GM10847 (cell line): ENCODE data around the gene SAMD1.

Experiments used
- POLR2A ChIP-seq: IDR thresholded peaks from 2 replicates; pipeline ENCODE4 v1.6.1; 2011; ENCODE audit not compliant: insufficient read length; ENCODE audit errors: extremely low read depth

Gene SAMD1

DNA sequence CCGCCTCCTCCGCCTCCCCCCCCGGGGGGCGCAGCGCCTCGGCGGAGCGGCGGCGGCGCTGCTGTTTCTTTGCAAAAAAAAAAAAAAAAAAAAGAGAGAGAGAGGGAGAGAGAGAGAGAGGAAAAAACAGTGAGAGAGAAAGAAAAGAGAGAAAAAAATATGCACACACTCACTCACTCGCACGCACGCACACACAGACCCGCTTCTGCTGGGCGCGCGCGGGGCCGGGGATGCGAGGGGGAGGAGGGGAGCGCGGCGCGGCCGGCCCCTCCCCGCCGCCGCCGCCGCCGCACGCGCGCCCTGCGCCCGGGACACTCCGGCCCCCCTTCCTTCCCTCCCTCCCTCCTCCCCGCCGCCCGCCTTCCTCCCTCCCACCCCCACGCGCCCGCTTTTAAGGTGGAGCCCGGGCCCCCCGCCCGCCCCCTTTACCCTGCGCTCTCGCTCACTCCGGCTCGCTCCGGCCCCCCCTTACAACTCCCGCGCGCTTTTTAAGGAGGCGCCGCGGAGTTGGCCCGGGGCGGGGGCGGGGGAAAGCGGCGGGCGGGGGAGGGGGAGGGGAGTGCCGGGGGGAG lies at the start of gene SAMD1:
Gene SAMD1 (minus strand): TSS at position 243 of the 572 bp plus-strand sequence.
- no peak for TF ChIP-seq POLR2A

DNA sequence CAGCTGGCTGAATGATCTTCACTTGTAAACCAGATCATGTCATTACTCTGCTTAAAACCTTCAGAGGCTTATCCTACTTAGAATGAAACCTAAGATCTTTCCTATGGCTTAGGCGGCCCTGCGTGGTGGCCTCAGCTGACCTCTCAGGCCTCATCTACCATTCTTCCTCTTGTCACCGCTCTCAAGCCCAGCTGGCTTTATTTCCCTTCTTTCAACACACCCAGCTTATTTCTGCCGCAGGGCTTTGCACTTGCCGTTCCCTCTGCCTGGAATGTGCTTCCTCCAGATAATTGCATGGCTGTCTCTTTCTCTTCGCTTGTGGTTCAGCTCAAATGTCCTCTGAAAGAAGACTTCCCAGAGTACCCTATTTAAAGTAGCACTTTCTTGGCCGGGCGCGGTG lies 49.4 kb upstream of the SAMD1 start:
- no peak for TF ChIP-seq POLR2A

DNA sequence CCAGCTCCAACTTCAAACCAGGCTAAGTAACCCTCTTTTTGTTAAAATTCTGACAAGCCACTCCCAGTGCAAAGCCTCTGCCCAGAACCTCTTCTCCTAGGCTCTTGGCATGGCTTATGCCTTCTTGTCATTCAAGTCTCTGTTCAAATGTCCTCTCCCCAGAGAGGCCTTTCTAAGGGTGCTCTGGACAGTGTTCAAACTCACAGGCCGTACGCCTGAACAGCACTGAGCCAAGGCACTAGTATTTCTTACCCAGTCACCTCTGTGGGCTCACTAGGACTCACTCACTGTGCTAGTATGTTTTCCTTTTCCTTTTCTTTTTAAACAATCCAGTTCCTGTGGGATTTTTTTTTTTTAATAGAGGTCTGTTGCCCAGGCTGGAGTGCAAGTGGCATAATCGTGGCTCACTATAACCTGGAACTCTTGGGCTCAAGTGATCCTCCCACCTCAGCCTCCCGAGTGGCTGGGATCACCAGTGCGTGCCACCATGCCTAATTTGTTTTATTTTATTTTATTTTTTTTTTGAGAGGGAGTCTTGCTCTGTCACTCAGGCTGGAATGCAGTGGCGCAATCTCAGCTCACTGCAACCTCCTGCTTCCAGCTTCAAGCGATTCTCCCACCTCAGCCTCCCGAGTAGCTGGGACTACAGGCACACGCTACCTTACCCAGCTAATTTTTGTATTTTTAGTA lies 48.2 kb upstream of the SAMD1 start:
- no peak for TF ChIP-seq POLR2A

DNA sequence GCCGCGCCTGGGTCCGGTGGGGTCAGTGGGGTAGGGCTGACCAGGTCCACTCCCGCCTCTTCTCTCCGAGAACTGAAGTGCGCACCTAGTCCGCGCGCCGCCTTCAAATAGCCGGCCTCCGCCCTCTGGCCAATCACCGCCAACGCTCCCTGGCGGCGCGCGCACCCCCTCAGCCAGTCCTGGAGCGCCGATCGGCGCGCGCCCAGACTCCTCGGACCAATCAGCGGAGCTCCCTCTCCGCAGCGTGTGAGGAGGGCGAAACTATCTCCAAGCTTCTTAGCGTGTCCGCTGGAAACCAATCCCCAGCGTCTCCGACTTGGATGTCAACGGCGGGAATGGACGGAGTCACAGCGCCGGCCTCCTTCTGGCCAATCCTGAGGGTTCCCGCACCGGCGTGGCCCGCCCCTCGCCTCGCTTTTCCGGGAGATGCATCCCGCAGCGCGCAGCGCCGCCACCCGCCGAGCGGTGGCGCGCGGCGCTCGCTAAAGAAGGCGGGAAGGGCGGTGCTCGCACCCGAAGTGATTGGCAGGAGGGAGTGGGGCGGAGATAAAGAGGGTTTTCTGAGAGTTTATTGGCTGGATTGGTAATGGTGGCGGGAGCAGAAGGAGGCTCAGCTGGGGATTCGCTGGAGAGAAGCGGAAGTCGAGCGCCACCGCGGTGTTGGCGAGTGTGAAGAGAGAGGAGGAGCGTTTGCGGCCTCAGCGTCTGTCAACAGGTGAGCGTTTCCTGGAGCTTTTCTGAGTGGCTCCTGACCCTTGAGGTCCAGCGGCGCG lies 46.1 kb upstream of the SAMD1 start, which contains the start of gene ASF1B:
Gene ASF1B (minus strand): TSS at position 81 of the 773 bp plus-strand sequence. CDS start 133 bp downstream, outside the sequence.
- TF ChIP-seq POLR2A, result peak; percentile 93

DNA sequence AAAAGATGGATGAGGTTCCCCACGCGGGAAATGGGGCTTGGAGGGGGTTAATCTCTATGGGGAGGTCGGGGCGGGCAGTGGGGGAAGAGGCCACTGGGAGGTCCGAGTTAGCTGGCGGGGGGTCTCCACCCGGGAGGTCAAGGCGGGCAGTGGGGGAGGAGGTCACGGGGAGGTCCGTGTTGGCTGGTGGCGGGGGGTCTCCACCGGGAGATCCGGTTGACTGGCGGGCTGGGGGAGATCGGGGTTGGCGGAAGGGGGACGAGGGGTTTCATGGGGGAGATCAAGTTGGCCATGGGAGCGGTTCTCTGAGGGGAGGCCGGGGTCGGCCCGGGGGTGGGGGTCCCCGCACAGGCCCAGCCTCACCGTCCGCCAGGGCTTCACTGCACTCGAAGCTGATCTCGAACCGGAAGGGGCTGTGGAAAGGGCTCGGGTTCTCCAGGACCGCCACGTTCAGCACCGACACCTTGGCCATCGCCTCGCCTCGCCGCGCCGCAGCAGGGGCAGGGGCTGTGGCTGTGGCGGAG lies 45.5 kb upstream of the SAMD1 start:
- no peak for TF ChIP-seq POLR2A

DNA sequence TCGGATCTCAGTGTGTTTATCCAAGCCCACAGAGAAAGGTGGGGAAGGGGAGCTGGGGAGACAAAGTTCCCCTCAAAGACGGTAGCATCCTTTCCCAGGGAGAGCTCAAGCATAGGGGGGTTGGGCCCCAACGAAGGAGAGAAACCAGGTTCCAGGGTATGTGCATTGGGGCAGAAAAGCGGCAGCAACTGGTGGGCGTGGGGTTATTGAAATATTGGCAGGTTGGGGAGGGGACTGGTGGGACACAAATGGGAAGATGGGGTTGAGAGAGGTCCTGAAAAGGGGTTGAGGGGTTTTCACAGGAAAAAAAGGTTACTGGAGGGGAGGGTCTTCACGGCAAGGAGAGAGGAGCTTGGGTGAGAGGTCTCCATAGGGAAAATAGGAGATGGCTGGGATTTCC lies 44.8 kb upstream of the SAMD1 start:
- no peak for TF ChIP-seq POLR2A

DNA sequence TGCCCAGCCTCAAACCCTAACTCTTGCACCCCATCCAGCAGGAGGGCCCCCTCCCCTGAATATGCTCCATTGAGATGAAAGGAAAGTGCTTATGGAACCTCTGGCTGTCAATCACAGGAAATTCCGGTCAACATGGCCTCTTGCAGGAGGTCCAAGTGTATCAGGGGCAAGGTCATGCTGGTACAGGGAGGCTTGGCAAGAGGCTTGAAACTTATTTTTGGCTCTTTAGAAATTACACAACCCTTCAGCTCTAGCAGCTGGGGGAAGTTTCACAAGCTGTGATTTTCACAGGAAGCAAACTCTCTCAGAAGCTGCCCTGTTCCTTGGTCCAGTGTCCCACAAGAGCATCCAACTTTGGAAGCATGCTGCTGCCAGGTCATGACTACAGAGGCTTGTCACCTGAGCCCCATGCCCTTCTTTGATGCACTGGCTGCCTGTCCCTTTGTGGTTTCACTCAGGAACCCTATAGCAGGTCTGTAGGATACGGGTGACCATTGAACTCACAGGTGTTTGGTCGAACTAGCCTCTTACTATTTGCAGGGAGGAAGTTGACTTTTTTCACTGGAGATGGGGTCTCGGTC lies 37.5 kb upstream of the SAMD1 start:
- no peak for TF ChIP-seq POLR2A

DNA sequence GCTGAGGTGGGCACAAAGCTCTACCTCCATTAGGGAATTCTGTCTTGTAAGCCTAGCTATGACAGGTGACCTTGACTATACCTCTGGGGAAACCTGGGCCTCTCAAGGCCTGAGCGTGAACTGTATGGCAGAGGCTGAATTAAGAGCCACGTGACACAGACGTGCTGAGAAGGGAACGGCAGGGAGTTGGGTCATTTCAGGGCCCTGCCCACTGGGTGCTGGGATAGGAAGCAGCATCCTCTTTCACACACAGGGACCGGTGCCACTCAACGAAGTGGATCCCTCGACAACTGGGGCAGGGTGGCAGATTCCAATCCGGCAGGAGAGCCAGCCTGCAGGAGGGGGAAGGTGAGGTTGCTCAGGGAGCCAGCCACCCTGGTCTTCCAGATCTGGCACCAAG lies 36.6 kb upstream of the SAMD1 start:
- TF ChIP-seq POLR2A, result no peak

DNA sequence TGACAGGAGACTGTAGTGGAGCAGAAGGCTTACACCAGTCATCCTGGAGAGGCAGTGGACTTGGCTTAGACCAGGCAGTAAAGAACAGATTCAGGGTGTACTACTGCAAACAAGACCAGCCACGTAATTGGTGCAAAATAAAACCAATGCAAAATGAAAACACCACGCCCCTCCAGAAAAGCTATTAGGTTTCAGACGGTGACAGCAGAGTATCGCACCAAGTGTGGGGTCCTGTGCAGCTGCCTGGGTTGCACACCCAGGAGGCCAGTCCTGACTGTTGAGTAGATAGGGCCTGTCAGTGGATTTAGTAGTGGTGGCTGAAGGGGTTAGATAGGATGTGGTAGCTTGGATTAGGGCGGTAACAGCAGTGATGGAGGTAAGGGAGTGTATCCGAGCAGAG lies 32.4 kb upstream of the SAMD1 start:
- TF ChIP-seq POLR2A, result no peak

DNA sequence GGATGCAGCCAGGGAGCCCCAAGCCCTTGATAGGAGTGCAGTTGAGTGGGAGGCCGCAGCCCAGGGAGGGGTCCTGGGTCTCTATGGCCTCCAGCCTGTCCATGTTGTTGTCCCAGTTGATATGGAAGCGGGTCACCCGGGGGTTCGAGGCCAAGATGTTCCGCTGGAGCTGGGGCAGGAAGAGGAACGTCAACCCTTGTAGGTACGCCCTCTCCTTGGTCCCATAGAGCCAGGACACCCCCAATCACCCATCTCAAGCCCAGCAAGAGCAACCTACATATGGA lies 29.9 kb upstream of the SAMD1 start:
- TF ChIP-seq POLR2A, result no peak

DNA sequence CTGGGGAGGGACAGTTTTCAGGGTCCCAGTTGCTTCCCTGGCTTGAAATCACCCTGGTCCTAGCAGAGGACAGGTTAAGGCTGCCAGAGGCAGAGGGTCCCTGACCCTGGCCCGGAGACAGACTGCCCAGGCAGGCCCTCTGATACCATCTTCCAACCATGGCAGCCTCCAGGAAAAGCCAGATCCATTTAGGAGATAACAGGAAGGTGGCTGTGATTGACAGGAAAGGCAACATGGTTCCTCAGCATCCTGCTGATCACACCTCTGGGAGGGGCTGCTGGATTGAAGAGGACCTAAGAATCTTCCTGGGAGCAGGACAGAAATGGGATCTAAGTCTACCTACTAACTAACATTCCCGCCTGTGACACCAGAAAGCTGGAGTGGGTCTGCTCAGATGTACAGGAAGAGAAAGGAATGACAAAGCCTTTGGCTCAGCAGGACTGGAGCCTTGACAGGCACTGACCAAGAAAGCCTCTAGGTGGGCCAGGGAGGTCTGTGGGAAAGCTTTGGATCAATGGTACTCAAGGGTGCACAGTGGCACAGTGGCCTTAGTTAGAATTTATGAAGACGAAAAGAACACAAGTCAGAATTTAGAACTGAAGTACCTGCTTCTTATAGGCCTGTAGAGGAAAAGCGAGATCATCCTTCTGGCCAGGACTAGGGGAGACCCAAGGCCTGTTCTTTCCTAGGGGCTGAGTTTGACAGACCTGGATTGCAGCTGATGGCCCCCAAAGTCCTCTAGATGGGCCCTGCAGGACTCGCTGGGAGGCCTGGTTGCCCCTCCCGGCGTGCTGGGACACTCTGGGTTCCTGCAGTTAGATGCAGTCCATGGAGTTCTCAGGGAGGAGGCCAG lies 29.3 kb upstream of the SAMD1 start:
- TF ChIP-seq POLR2A, result no peak

DNA sequence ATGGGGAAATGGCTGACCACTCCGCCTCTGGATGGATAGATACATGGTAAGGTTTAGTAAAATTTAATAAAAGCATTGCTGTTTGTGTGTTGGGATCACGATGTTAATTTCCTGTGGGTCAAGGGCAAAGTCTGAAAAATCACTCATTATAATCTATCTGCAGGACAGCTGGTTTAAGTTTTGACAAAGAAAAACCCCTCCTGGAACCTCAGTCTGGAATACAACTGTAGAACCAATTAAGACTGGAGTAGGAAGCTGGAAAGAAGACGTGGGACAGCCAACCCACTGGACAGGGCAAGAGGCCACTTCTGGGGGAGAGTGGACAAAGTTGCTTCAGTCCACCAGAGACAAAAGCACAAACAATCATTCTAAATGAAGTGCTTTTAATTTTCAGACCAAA lies 28.6 kb upstream of the SAMD1 start:
- TF ChIP-seq POLR2A, result no peak

DNA sequence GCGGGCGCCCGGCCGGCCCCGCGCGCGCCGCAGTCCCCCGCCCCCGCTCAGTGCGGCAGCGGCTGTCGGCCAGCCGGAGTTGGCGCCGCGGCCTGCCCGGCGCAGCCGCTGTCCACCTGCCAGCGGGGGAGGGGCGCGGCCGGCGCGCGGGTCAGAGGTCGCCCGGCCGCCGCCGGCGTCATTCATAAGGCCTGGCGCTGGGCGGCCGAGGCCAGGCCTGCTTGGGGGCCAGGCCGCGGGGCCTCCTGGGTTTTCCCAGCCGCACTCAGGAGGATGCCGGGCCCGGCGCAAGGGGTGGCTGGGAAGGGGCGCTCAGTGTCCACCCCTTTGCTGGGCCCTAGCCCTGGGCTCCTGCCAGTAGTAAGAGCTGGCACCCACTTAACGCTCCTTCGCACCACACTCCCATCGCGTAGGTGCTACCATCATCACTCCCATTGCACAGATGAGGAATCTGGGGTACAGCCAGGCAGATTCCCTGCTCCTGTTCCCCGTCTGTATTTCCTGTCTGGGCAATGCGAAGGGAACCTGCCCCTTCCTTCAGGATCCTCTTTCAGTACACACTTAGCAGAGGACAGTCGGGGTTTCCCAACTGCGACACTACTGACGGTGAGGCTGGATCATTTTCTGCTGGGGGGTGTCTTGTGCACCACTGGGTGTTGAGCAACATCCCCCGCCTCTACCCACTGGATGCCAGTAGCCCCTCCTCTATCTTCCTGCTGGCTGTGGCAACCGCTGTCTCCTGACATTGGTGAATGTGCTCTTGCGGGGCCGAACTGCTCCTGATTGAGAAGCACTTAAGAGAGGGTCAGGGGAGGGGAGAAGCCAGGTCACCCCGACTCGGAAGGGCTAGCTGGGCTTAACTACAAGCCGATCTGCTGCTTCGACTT lies 27.9 kb upstream of the SAMD1 start:
- TF ChIP-seq POLR2A, result no peak

DNA sequence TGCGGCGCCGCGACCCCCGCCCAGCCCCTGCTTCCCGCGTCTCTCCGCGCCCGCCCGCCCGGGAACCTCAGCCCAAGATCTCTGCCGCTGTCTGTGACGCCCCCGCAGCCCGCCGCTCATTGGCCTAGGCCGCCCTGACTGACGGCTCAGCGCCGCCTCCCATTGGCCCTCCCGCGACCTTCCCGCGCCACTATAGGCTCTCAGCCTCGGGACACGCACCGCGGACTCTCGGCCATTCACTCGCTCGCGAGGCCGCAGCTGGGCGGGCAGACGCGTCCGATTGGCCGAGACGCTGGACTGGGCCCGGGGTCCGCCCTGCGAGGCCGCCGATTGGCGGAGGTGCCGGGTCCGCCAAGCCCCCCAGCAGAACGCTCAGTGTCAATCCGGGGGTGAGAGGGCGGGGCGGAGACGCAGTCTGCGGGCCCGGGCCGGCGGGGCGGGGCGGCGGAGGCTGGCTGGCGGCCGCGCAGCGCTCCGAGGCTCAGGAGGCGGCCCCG lies 27.2 kb upstream of the SAMD1 start, which contains the start of gene PRKACA:
Gene PRKACA (minus strand): TSS at position 95 of the 497 bp plus-strand sequence. CDS start 215 bp downstream, outside the sequence.
- no peak for TF ChIP-seq POLR2A
